Measurements from ENCODE around the gene ZNF593OS.

The ZNF593OS gene

DNA sequence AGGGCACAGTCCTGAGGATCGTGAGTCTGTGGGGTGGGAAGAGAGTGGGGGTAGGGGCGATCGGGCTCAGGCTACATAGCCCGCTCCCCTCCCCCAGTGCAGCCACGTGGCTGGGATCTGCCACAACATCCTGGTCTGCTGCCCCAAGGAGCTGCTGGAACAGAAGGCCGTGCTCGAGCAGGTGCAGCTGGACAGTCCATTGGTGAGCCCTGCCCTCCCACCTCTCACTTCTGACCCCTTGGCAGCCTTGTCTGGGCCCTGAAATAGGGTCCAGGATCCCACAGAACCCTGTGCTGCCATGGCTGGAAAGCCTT, 10.7 kb upstream of the ZNF593OS start:
- DNase-seq, result no peak

GRCh38 chr1:26181586-26182382, 10.2 kb upstream of the ZNF593OS start:
- no peak for DNase-seq

DNA sequence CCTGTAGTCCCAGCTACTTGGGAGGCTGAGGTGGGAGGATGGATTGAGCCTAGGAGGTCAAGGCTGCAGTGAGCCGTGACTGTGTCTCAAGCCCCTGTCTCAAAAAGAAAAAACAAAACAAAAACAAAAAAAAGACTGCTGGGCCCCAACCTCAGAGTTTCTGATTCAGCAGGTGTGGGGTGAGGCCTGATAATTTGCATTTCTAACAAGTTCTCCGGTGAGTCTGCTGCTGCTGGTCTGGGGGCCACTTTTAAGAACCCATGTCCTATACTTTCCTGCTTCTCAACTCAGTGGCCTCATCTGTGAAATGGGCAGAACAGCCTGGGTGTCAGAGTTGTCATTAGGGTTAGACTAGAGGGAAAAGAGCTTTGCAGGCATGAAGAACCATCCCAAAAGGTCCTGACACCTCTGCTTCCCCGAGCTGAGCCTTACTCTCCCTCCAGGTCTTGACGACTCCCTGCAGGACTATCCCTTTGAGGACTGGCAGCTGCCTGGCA, 8.4 kb upstream of the ZNF593OS start:
- DNase-seq, result no peak

GRCh38 chr1:26177182-26177684, 5.6 kb upstream of the ZNF593OS start, which contains the start of gene CNKSR1:
Gene CNKSR1, plus strand, starts transcription at chr1:26177491. Its CDS starts 57 bp downstream, at chr1:26177548.
- peak; percentile 95 for DNase-seq

DNA sequence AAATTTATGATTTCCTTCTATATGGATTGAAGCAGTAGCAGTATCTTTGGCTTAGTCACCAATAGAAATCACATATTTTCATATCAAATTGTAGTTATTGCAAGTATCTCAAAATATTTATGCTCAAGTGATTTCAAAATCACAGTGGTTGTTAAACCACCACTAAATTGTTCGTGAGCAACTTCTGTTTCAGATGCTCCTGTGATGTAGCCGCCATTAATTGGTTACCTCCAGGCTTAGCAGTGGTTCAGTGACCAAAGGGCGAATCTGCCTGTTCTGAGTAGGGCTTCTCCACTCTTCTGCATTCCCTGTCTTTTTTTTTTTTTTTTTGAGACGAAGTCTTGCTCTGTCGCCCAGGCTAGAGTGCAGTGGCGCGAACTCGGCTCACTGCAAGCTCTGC, 3.7 kb upstream of the ZNF593OS start:
- DNase-seq, result no peak

DNA sequence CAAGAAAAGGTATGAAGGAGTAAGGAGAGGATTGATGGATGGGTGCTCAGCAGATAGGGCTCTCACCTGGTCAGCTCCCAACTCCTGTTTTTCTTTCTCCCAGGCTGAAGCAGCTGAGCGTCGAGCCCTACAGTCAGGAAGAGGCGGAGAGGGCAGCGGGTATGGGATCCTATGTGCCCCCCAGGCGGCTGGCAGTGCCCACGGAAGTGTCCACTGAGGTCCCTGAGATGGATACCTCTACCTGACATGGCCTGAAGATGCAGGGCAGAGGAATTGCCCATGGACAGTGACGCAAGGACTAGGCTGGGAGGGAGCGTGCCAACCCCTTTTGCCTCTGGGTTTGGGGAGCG, 1.2 kb downstream of the ZNF593OS start:
- peak; percentile 62 for DNase-seq

- DNase-seq, result peak; percentile 96
Observed at GRCh38 chr1:26169669-26170471, 1.8 kb downstream of the ZNF593OS start, which contains the start of gene ZNF593. Gene ZNF593, plus strand, starts transcription at chr1:26169908. Its CDS starts 76 bp downstream, at chr1:26169984.

- DNase-seq, result no peak
Observed at GRCh38 chr1:26169198-26169554, 2.5 kb downstream of the ZNF593OS start.

DNA sequence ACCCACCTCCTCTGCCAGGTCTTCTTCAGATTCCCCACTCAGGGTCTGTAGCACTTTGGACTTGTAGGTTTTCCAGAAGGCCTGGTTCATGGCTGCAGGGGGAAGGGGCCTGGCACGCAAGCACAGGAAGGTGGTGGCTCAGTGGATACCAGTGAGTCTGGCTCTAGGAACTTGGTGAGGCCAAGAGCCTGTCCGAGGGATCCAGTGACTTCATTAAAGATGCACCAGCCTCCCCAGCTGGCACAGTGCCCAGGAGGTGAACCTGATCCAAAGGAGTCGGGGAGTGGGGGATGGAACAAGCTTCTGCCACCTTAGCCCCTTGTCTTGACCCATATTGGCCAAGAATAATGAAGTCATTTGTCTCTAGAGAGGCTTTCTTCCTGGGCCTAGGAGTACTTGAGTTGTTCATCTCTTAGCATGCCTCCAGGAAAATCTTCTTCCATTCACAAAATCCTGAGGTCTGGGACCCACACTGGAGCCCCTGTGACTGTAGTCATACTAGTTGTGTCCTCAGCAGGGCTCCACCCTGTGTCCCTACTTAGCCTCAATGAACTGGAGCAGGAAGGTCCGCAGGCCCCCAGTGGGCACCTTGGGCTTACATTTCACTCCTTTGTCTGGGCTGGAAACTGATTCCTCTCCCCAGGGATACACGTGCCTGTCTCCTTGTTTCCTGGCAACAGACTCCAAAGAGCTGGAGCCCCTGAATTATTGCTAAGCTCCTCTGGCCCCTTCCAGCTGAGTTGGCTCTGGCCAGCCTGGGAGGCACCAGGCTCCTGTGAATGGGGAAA, 3.0 kb downstream of the ZNF593OS start, which contains the start of gene C1orf232:
C1orf232 (minus strand) TSS at position 554 of the 788 bp plus-strand sequence; CDS start at position 90, 464 bp downstream.
- peak; percentile 44 for DNase-seq

- no peak for DNase-seq
Observed at GRCh38 chr1:26166719-26167281, 4.8 kb downstream of the ZNF593OS start.

GRCh38 chr1:26164861-26165842, 6.5 kb downstream of the ZNF593OS start:
- DNase-seq, result peak; percentile 18

DNA sequence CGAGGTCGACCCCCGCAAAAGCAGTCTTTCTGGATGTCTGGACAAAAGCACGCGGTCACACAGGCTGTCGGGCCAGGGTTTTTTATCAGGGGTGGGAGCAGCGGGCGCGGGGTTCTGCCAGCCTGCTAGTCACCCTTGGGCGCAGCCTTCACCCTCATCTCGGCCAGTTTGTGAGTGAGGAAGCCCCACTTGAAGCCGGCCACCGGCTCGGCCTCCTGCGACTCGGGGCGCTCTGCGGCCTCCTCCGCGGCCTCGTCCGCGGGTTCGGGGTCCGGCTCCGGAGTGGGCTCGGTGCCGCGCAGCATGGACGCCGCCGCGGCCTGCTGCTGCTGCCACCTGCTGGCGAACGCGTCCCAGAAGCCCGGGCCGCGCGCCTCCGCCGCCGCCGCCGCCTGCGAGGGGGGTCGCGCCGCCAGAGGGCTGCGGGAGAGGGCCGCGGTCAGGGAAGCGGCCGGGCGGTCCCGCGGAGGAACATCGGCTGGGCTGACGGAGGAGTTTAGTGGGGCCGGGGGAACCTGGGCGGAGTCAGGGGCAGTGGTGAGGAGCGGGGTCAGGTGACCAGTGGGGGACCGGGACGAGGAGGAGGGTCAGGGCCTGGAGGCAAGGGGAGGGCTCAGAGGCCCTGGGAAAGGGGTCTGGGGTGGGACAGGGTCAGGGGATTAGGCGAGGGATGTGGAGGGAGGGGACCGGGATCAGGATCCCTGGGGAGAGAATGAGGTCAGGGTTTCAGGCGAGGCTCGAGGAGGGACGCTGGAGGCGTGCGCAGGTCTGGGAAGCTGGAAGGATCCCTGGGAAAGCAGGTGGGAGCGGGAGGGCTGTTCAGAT, 7.4 kb downstream of the ZNF593OS start:
- DNase-seq, result peak; percentile 72

DNA sequence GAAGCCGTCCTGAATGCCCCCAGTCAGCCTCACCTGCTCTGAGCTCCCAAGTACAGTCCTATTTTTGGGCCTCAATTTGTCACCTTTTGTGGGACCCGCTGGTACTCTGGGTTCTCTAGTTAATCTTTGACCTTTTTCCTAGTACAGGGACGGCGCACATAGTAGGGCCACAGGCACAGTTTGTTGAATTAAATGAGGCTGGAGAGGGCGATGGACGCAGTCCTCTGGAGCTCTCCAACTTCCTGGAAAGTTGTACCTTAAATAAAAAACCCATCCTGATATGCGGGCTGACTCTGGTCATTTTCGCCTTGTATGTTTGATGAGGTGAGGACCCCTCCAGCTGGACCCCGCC, 8.0 kb downstream of the ZNF593OS start:
- peak; percentile 61 for DNase-seq

DNA sequence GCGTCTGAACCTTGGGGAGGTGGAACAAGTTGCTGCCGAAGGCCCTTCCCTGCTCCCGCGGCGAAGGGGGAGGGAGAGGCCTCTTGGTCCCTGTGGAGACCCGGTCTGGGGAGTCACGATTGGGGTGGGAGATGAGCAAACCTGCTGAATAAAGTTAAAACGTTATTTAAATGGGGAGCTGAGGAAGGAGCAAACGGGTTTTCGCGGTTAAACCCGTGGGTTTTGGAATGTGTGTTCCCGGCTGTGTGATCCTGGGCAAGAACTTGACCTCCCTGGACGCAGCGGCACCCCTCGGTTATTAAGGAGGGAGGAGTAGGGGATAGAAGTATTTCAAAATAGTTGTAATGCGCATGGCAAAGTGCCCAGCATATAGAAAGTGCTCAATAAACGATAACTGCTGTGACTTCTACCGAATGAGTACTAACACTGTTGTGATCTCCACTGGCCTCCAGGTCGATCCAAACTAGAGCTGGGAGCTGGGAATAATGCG, 9.4 kb downstream of the ZNF593OS start:
- DNase-seq, result no peak

- DNase-seq, result peak; percentile 82
Observed at GRCh38 chr1:26161415-26162219, 10.0 kb downstream of the ZNF593OS start.

DNA sequence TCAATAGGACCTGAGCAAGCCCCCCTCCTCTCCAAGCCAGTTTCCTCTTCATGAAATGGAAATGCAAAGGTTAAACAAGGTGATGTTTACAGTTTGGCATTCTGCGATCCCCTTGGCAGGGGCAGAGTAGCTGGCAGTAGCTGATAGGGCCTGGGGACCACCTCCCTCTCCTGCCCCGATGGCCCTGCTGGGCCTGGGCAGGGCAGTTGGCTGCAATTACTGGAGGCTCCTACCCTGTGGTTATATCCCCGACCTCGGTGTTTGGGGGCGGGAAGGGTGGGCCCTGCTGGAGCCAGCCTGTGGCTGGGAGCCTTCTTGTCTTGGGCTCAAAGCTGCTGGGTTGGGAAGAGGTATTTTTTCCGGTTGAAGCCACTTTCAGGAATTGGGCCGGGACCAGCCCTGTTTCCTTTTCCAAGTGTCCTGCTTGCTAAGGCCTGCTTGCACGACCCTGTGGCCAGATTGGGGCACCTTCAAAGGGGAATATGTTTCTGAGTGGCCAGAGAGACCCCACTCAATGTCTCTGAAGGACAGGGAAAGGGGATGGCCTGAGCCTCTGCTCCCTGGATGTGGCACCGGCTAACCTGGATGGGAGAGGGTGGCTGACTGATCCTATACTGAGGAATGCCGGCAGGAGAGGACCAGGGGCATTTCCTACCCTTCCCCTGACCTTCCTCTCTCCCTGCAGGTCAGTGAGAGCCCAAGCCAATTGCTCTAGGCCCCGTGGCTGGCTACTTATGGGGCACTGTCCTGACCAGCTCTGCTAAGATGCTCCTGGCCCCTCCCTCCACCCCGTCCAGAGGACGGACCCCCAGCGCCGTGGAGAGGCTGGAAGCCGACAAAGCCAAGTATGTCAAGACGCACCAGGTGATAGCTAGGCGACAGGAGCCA, 10.9 kb downstream of the ZNF593OS start:
- no peak for DNase-seq

- DNase-seq, result no peak
Observed at GRCh38 chr1:26159743-26160039, 11.9 kb downstream of the ZNF593OS start.

Measured in DMS53 (cell line).